Endothelial cell of umbilical vein (primary cell): ENCODE results near the gene SLC25A26. TPM values are rescaled to one million over a fixed set of nuclear protein-coding genes. Genes with fewer than 3 reads are reported as not detected.

Experiments used
- BruUV-seq: library from RNA; stranded (reverse); fragments of 400-500 nt; replicated peaks from 2 replicates; lab custom pipeline; 2021; lab: Mats Ljungman, UMichigan
- CTCF ChIA-PET: fragments of 300-600, 350-600 bp; sonication (Branson Sonifier 250); formaldehyde crosslinking; loops from one replicate; lab custom pipeline; 2021; ENCODE audit warnings: antibody characterized with exemption, inconsistent platforms; lab: Charles Lee
- POLR2A ChIA-PET: fragments of 300-600, 350-600 bp; sonication (Branson Sonifier 250); formaldehyde crosslinking; loops from one replicate; lab custom pipeline; 2021; ENCODE audit warnings: antibody characterized with exemption, inconsistent platforms; lab: Charles Lee
- DNase-seq: peaks from one replicate; pipeline ENCODE4 v3.0.0-alpha.2; 2011; ENCODE audit warnings: low read depth, low spot score
- FAIRE-seq: peaks from 2 replicates; lab custom pipeline; 2011; peaks lifted over from hg19 to GRCh38; lab: Jason Lieb, UNC
- H2AFZ ChIP-seq: 2 replicates; pipeline ENCODE4 v1.6.0; 2012; ENCODE audit warnings: low read depth, low read length, control low read depth, inconsistent platforms
- H3K27ac ChIP-seq: 2 replicates; pipeline ENCODE4 v1.5.1; 2011; ENCODE audit warnings: low read depth, mild to moderate bottlenecking, control low read depth, low read length, moderate library complexity; ENCODE audit not compliant: insufficient read depth
- H3K27me3 ChIP-seq, 2 experiments: 2 replicates each; pipeline versions ENCODE4 v1.6.0 to v1.6.1; 2011; ENCODE audit warnings: low read length in 2 of 2, mixed read lengths in 1 of 2; ENCODE audit not compliant: control insufficient read depth in 2 of 2, insufficient read depth in 2 of 2
- H3K36me3 ChIP-seq, 2 experiments: 2 replicates in 1 of 2; 3 replicates in 1 of 2; pipeline ENCODE4 v1.5.1; 2011; ENCODE audit warnings: low read length in 2 of 2, mild to moderate bottlenecking in 1 of 2, moderate library complexity in 1 of 2; ENCODE audit not compliant: control insufficient read depth in 2 of 2, insufficient read depth in 2 of 2; ENCODE audit errors: extremely low read depth in 1 of 2
- H3K4me1 ChIP-seq: 3 replicates; pipeline ENCODE4 v1.5.1; 2011; ENCODE audit warnings: mild to moderate bottlenecking, low read length; ENCODE audit not compliant: control insufficient read depth, insufficient read depth; ENCODE audit errors: extremely low read depth
- H3K4me2 ChIP-seq: 2 replicates; pipeline ENCODE4 v1.6.1; 2011; ENCODE audit warnings: low read length, control low read depth, mixed read lengths; ENCODE audit not compliant: insufficient read depth
- H3K4me3 ChIP-seq, 3 experiments: fragments of 200-600 bp in 1 of 3; sonication (generic), shearing (Covaris generic) in 1 of 3; replicated peaks in 1 of 3; 2 replicates each; pipeline ENCODE4 v1.5.1; 2011 to 2016; ENCODE audit warnings: control low read depth in 3 of 3, low read length in 3 of 3, mild to moderate bottlenecking in 2 of 3, inconsistent platforms in 1 of 3, low read depth in 1 of 3, moderate library complexity in 1 of 3; ENCODE audit not compliant: insufficient read depth in 1 of 3
- H3K79me2 ChIP-seq: 2 replicates; pipeline ENCODE4 v1.6.0; 2012; ENCODE audit warnings: low read length, inconsistent platforms; ENCODE audit not compliant: control insufficient read depth, insufficient read depth
- H3K9ac ChIP-seq: replicated peaks from 2 replicates; pipeline ENCODE3; 2011; ENCODE audit warnings: low read length, control low read depth; ENCODE audit not compliant: insufficient read depth; ENCODE audit errors: extremely low read depth
- H3K9me1 ChIP-seq: replicated peaks from 3 replicates; pipeline ENCODE4 v1.6.0; 2011; ENCODE audit warnings: mild to moderate bottlenecking, low read length; ENCODE audit not compliant: control insufficient read depth, insufficient read depth; ENCODE audit errors: extremely low read depth
- H3K9me3 ChIP-seq: replicated peaks from 2 replicates; pipeline ENCODE4 v1.5.1; 2012; ENCODE audit warnings: low read length, inconsistent platforms; ENCODE audit not compliant: control insufficient read depth, insufficient read depth
- H4K20me1 ChIP-seq: replicated peaks from 2 replicates; pipeline ENCODE3; 2011; ENCODE audit warnings: mild to moderate bottlenecking, low read length; ENCODE audit not compliant: control insufficient read depth, insufficient read depth; ENCODE audit errors: extremely low read depth
- CTCF ChIP-seq, 2 donors: IDR thresholded peaks; 1 replicate in 1 of 2; 2 replicates in 1 of 2; pipeline ENCODE4 v1.5.1; 2011; ENCODE audit warnings: low read length in 2 of 2, mild to moderate bottlenecking in 2 of 2, moderate library complexity in 2 of 2, control low read depth in 1 of 2, inconsistent platforms in 1 of 2, low read depth in 1 of 2; ENCODE audit not compliant: insufficient read depth in 1 of 2; ENCODE audit errors: extremely low read depth in 1 of 2
- EZH2 ChIP-seq: IDR thresholded peaks from 2 replicates; pipeline ENCODE4 v1.6.1; 2012; ENCODE audit warnings: borderline replicate concordance, low read depth, mild to moderate bottlenecking, moderate library complexity, low read length, inconsistent platforms; ENCODE audit not compliant: severe bottlenecking
- FOS ChIP-seq: IDR thresholded peaks from 2 replicates; pipeline ENCODE4 v1.6.1; 2011; ENCODE audit warnings: mild to moderate bottlenecking, low read length, moderate library complexity, borderline replicate concordance; ENCODE audit not compliant: insufficient read depth
- GATA2 ChIP-seq: IDR thresholded peaks from 2 replicates; pipeline ENCODE4 v1.7.0; 2011; ENCODE audit warnings: low read depth, mild to moderate bottlenecking, moderate library complexity, mixed read lengths, low read length; ENCODE audit not compliant: insufficient read length, insufficient read depth
- JUN ChIP-seq: IDR thresholded peaks from 2 replicates; pipeline ENCODE4 v1.6.1; 2011; ENCODE audit warnings: borderline replicate concordance, low read depth; ENCODE audit not compliant: insufficient read length, insufficient read depth
- MAX ChIP-seq: IDR thresholded peaks from 2 replicates; pipeline ENCODE4 v1.6.1; 2011; ENCODE audit not compliant: insufficient read depth, insufficient read length
- MYC ChIP-seq: IDR thresholded peaks from one replicate; pipeline ENCODE4 v1.6.1; 2011; ENCODE audit warnings: mild to moderate bottlenecking, low read depth, low read length
- POLR2A ChIP-seq: IDR thresholded peaks from 2 replicates; pipeline ENCODE4 v1.6.1; 2012; ENCODE audit warnings: low read depth, mild to moderate bottlenecking, control low read depth, low read length
- POLR2AphosphoS5 ChIP-seq: IDR thresholded peaks from 2 replicates; pipeline ENCODE4 v1.6.1; 2012; ENCODE audit warnings: low read depth, mild to moderate bottlenecking, control low read depth, low read length, moderate library complexity; ENCODE audit not compliant: insufficient read depth
- dilution Hi-C: fragments of 300-500 bp; cut with MboI; formaldehyde crosslinking; loops from one replicate; pipeline ENCODE4 v1.15.0; 2019; ENCODE audit warnings: low sequenced_read_pairs; ENCODE audit not compliant: extremely low pct_ligation_motif_present
- intact Hi-C: fragments of 100-400 bp; cut with micrococcal nuclease; formaldehyde crosslinking; loops from one replicate; pipeline ENCODE4 v1.10.0; 2022
- polyA plus RNA-seq, 4 experiments: library from polyadenylated mRNA; depleted of rRNA in 3 of 4; stranded (reverse) in 3 of 4; unstranded in 1 of 4; fragments of >200 nt; gene quantifications; 2 replicates each; pipeline versions ENCODE4 v1.2.1 to v1.2.3, GENCODE V29; 2011 to 2012; ENCODE audit warnings: missing spikeins in 1 of 4
- total RNA-seq: library from RNA; stranded (reverse); gene quantifications from 2 replicates; pipeline ENCODE4 v1.2.3, GENCODE V29; 2021

The SLC25A26 gene
- total and polyA plus RNA-seq, 2 donors (not counting 3 experiments of a cell fraction or from before 2014, with no cell fraction given) = 11.8 to 23.5 TPM

- CTCF ChIA-PET = interaction anchor here (1.0 to 2.0 kb wide), 3 partner anchors 13 to 108 kb away, joined by 3 to 5 read pairs (median 3); no protein-coding TSS in a partner anchor
- FAIRE-seq (no peak), DNase-seq (no peak)
- Histone ChIP-seq H2AFZ (no peak overlapping the region), H3K4me3 (no peak overlapping the region), H3K9me3 (no peaks in the 10 kb centered on the region), H4K20me1 (no peaks in the 10 kb centered on the region), H3K27ac (no peak overlapping the region), H3K36me3 (peaks cover 0 to 51% of the 10 kb centered on the region in 2 experiments), H3K9ac (no peak overlapping the region), H3K4me1 (no peaks in the 10 kb centered on the region), H3K4me2 (no peak overlapping the region), H3K79me2 (no peaks in the 10 kb centered on the region), H3K9me1 (no peaks in the 10 kb centered on the region), H3K27me3 (no peaks in the 10 kb centered on the region)
- no peak for TF ChIP-seq MAX
- TF ChIP-seq FOS = no peak
- no peak for TF ChIP-seq POLR2A
- TF ChIP-seq CTCF (IDR thresholded peaks at IDR 0.05; ENCODE audit: extremely low read depth in 1 of 2, insufficient read depth in 1 of 2, low read depth in 1 of 2, low read length in 2 of 2) = no peak
- no peak for TF ChIP-seq JUN
- no peak for TF ChIP-seq GATA2
- TF ChIP-seq POLR2AphosphoS5 = no peak
- TF ChIP-seq EZH2 = no peak
- no peak for TF ChIP-seq MYC
- intact Hi-C loops = no loop called here
- no TSS peak for BruUV-seq
- dilution Hi-C loops = no loop called here
- POLR2A ChIA-PET = interaction anchor here (0.6 kb wide), 1 partner anchor 28 kb away, joined by 6 read pairs; no protein-coding TSS in a partner anchor
Measured at GRCh38 chr3:66411961-66412887, 191.4 kb downstream of the SLC25A26 start.
